ENCODE results near the gene ZNF827.
A peak's percentile ranks its signal among the peaks of the same experiment; 100 is the strongest.

ZNF827 gene

GRCh38 chr4:145920205-145920604 lies 18.4 kb downstream of the ZNF827 start:
- no peak overlapping the region for H3K27ac ChIP-seq
- TF ChIP-seq, protein P1, sequence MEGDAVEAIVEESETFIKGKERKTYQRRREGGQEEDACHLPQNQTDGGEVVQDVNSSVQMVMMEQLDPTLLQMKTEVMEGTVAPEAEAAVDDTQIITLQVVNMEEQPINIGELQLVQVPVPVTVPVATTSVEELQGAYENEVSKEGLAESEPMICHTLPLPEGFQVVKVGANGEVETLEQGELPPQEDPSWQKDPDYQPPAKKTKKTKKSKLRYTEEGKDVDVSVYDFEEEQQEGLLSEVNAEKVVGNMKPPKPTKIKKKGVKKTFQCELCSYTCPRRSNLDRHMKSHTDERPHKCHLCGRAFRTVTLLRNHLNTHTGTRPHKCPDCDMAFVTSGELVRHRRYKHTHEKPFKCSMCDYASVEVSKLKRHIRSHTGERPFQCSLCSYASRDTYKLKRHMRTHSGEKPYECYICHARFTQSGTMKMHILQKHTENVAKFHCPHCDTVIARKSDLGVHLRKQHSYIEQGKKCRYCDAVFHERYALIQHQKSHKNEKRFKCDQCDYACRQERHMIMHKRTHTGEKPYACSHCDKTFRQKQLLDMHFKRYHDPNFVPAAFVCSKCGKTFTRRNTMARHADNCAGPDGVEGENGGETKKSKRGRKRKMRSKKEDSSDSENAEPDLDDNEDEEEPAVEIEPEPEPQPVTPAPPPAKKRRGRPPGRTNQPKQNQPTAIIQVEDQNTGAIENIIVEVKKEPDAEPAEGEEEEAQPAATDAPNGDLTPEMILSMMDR (conservative IDR thresholded peaks at IDR 0.05): no peak
- no peak for TF ChIP-seq ZFX (IDR thresholded peaks at IDR 0.05)

DNA sequence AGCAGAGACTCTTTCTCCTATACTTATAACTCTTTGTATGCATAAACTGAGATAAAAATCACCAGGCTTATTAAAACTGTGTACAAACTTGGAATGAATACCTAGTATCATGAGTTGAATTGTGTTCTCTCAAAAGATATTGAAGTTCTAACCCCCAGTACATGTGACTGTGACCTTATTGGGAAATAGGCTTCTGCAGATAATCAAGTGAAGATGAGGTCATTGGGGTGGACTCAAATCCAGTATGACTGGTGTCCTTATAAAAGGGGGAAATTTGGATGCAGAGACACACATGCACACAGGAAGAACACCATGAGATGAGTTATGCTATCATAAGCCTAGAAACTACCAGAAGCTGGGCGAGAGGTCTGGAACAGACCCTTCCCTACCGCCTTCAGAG lies 26.2 kb downstream of the ZNF827 start:
- no peak overlapping the region for H3K27ac ChIP-seq
- TF ChIP-seq, protein P1 (conservative IDR thresholded peaks at IDR 0.05): no peak
- TF ChIP-seq ZFX (IDR thresholded peaks at IDR 0.05): no peak

DNA sequence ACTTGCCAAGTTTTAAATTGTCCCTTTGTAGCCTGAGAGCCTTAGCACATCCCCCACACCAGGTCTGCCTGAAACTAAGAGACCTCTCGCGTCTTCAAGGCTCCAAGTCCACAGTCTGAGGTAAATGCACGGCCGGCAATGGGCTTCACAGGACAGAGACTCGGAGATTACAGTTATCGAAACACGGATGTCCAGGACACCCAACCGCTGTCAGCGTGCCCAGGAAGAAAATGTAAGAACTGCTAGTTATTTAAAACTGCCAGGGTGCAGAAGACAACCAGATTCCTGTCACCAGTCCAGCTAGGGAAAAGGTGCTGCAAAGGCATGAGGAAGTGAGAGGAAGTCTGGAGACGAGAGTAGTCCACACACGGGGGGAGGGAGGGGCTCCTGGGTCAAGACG lies 28.9 kb downstream of the ZNF827 start:
- peak overlapping the region; percentile 72 for H3K27ac ChIP-seq
- TF ChIP-seq, protein P1 (conservative IDR thresholded peaks at IDR 0.05): no peak
- TF ChIP-seq ZFX (IDR thresholded peaks at IDR 0.05): no peak

DNA sequence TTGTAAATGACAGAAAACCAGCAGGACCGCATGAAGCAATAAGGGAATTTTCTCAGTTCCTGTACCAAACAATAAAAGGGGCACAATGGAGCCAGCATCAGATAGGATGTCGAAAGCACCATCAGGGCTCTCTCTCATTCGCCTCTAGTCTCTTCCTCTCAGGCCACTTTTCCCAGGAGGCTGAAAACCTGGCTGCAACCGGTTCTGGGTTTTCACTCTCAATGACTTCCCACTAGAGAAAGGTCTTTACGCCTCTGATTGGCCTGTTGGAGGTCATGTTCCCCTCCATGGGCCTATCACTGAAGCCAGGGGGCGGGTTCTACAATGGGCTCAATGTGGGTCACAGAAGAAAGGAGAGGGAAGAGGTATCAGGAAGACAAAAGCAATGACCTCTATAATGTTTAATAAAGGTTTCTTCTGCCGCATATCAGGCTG lies 29.3 kb downstream of the ZNF827 start:
- TF ChIP-seq, protein P1 (conservative IDR thresholded peaks at IDR 0.05): no peak
- no peak for TF ChIP-seq ZFX (IDR thresholded peaks at IDR 0.05)
- peak overlapping the region; percentile 72 for H3K27ac ChIP-seq

DNA sequence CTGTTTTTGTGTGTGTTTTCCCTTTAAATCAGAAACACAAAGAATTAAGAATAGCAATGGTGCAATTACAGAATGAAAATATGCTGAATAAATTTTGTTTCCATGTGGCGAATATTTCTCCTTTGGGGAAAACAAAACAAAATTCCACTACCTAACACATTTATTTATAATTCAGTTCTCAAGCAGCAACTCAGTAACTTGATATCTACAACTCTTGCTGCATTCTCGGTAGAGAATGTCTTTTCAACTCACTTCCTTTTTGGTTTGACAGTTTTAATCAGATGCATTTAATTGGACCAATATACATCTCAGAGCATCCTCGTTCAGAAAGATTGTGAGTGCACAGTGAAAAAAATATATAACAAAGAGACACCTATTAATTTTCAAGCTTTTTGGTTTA lies 30.8 kb downstream of the ZNF827 start:
- no peak for TF ChIP-seq ZFX (IDR thresholded peaks at IDR 0.05)
- TF ChIP-seq, protein P1 (conservative IDR thresholded peaks at IDR 0.05): no peak
- no peak overlapping the region for H3K27ac ChIP-seq

- TF ChIP-seq, protein P1 (conservative IDR thresholded peaks at IDR 0.05): no peak
- no peak for TF ChIP-seq ZFX (IDR thresholded peaks at IDR 0.05)
- H3K27ac ChIP-seq: no peak overlapping the region
Measured at GRCh38 chr4:145907390-145907789, 31.2 kb downstream of the ZNF827 start.

DNA sequence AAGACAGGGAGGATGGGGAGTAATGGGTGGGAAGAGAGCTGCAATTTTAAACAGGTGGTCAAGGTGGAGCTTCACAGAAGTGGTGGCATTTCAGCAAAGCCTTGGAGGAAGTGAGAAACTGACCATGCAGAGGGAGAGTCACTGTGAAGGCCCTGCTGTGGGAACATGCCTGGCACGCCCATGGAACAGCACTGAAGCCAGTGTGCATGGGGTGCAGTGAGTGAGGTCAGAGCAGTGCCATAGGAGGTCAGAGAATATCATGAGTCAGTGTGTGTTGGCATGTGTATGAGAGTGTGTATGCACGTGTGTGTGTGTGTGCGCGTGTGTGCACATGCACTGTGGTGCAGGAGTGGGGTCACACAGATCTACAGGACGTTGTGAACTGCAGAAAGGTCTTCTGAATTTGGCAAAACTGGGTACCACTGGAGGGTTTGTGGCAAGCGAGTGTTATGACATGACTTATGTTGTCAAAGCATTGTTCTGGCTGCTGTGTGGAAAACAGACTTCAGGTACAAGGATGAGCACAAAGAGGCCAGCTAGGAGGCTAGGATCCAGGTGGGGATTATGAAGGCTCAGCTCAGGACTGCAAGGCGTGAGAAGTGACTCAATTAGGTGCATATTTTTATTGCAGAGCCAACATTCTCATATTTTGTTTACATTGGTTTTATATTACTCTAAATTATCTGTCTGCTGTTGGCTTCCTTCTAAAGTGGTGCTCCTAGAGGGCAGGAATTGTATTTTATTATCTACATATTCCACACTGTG lies 34.0 kb downstream of the ZNF827 start:
- TF ChIP-seq ZFX (IDR thresholded peaks at IDR 0.05): no peak
- TF ChIP-seq, protein P1 (conservative IDR thresholded peaks at IDR 0.05): no peak

More for the DNA sequence above, 34.0 kb downstream of the ZNF827 start:
- no peak overlapping the region for H3K27ac ChIP-seq
